Vagina (tissue), 2 donors: ENCODE results near the gene ZNF808.
"Not testable (repeated sequence)": the region's sequence is repeated elsewhere in the genome, so short reads cannot be mapped to it uniquely, and the experiment has no call there.

Source experiments
- CTCF ChIP-seq, 3 experiments: fragments of 450-650 bp in 2 of 3; fragments of 200-600 bp in 1 of 3; sonication (generic) in 1 of 3; IDR thresholded peaks; one replicate each; pipeline ENCODE4 v1.5.1; 2017 to 2019; ENCODE audit warnings: antibody characterized with exemption in 3 of 3, mild to moderate bottlenecking in 2 of 3, moderate library complexity in 2 of 3
- POLR2A ChIP-seq, 2 donors: fragments of 450-650 bp; IDR thresholded peaks; one replicate each; pipeline ENCODE4 v1.6.1; 2017; ENCODE audit warnings: antibody characterized with exemption in 2 of 2, mild to moderate bottlenecking in 2 of 2, moderate library complexity in 2 of 2
- POLR2AphosphoS5 ChIP-seq, 2 donors: sonication (generic); formaldehyde crosslinking; IDR thresholded peaks; one replicate each; pipeline ENCODE4 v1.9.0; 2017; ENCODE audit warnings: antibody characterized with exemption in 2 of 2, mild to moderate bottlenecking in 2 of 2, low read depth in 1 of 2; ENCODE audit not compliant: insufficient read depth in 1 of 2

GRCh38 chr19:52500991-52501390 is 26.5 kb upstream of the ZNF808 start:
- not testable (repeated sequence) for TF ChIP-seq CTCF (IDR thresholded peaks at IDR 0.05); POLR2AphosphoS5 (IDR thresholded peaks at IDR 0.05; ENCODE audit: insufficient read depth in 1 of 2, low read depth in 1 of 2); POLR2A (IDR thresholded peaks at IDR 0.05)
